Body of pancreas (tissue), 4 donors: ENCODE results near the gene RHOD.

Experiments used
- POLR2A ChIP-seq, 3 donors: fragments of 450-650 bp; IDR thresholded peaks; one replicate each; pipeline ENCODE4 v1.6.1; 2016; ENCODE audit warnings: antibody characterized with exemption in 3 of 3, mild to moderate bottlenecking in 2 of 3
- TF ChIP-seq, protein P1 (sequence below), 7 experiments: fragments of 450-650 bp in 4 of 7; fragments of 200-600 bp in 3 of 7; sonication (generic) in 3 of 7; IDR thresholded peaks; one replicate each; pipeline ENCODE4 v1.5.1; 2016 to 2019; ENCODE audit warnings: antibody characterized with exemption in 7 of 7

DNA sequence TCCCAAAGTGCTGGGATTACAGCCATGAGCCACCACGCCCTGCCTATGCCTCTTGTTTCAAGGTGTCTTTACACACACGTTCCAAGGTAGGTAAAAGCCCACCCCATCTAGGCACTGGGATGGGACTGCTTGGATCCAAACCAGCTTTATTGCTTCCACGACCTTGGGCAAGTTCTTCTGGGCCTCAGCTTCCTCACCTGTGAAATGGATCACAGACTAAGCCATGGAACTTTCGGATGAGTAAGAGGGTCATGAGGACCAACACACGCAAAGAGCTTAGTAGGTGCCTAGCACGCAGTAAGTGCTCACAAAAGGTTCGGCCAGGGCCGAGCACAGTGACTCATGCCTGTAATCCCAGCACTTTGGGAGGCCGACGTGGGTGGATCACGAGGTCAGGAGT, 15.6 kb downstream of the RHOD start:
- TF ChIP-seq, protein P1, sequence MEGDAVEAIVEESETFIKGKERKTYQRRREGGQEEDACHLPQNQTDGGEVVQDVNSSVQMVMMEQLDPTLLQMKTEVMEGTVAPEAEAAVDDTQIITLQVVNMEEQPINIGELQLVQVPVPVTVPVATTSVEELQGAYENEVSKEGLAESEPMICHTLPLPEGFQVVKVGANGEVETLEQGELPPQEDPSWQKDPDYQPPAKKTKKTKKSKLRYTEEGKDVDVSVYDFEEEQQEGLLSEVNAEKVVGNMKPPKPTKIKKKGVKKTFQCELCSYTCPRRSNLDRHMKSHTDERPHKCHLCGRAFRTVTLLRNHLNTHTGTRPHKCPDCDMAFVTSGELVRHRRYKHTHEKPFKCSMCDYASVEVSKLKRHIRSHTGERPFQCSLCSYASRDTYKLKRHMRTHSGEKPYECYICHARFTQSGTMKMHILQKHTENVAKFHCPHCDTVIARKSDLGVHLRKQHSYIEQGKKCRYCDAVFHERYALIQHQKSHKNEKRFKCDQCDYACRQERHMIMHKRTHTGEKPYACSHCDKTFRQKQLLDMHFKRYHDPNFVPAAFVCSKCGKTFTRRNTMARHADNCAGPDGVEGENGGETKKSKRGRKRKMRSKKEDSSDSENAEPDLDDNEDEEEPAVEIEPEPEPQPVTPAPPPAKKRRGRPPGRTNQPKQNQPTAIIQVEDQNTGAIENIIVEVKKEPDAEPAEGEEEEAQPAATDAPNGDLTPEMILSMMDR (IDR thresholded peaks at IDR 0.05), result no peak
- no peak for TF ChIP-seq POLR2A (IDR thresholded peaks at IDR 0.05)
